ENCODE data around the gene PODXL.

- no peak for TF ChIP-seq CTCF (IDR thresholded peaks at IDR 0.05; ENCODE audit: low read depth, low read length, missing input control)
- TF ChIP-seq SP1 (IDR thresholded peaks at IDR 0.05) = no peak
- TF ChIP-seq GABPA (IDR thresholded peaks at IDR 0.05 in 1 of 2, conservative IDR thresholded peaks at IDR 0.05 in 1 of 2) = no peak
- TF ChIP-seq RAD21 (IDR thresholded peaks at IDR 0.05) = no peak
- no peak for TF ChIP-seq ATF3 (IDR thresholded peaks at IDR 0.05)
- no peak for TF ChIP-seq REST (IDR thresholded peaks at IDR 0.05)
- TF ChIP-seq MAX (IDR thresholded peaks at IDR 0.05) = no peak
- no peak for TF ChIP-seq TAF1 (conservative IDR thresholded peaks at IDR 0.05)
- TF ChIP-seq FOXA1 (IDR thresholded peaks at IDR 0.05) = no peak
- TF ChIP-seq EGR1 (IDR thresholded peaks at IDR 0.05; ENCODE audit: low read depth in 2 of 2) = no peak
- no peak for TF ChIP-seq JUND (IDR thresholded peaks at IDR 0.05)
- no peak for TF ChIP-seq YY1 (IDR thresholded peaks at IDR 0.05)
- no peak for TF ChIP-seq ZBTB33 (IDR thresholded peaks at IDR 0.05)
- TF ChIP-seq RXRA (IDR thresholded peaks at IDR 0.05) = no peak
Observed at GRCh38 chr7:131489196-131489595, 67.2 kb downstream of the PODXL start.
